ENCODE data around the gene CRTC1.

CRTC1 gene

GRCh38 chr19:18656337-18657086 lies 27.0 kb upstream of the CRTC1 start:
- no peak for DNase-seq
- Histone ChIP-seq H2AFZ (ENCODE audit: low read depth, low read length) (no peak overlapping the region), H3K4me3 (ENCODE audit: low read depth in 1 of 2, low read length in 2 of 2) (no peak overlapping the region), H3K9ac (ENCODE audit: low read depth, low read length) (no peak overlapping the region), H3K27me3 (ENCODE audit: insufficient read depth, low read length, poor library complexity) (no peaks in the 10 kb centered on the region), H3K36me3 (ENCODE audit: insufficient read depth, low read length) (peaks cover 6% of the 10 kb centered on the region), H4K20me1 (ENCODE audit: insufficient read depth, low read length) (peaks cover 84% of the 10 kb centered on the region), H3K4me1 (ENCODE audit: insufficient read depth, low read length) (no peaks in the 10 kb centered on the region), H3K9me3 (ENCODE audit: insufficient read depth, low read length, severe bottlenecking) (no peaks in the 10 kb centered on the region), H3K4me2 (ENCODE audit: insufficient read depth, low read length) (no peak overlapping the region), H3K79me2 (ENCODE audit: insufficient read depth, low read length) (peaks cover 69% of the 10 kb centered on the region), H3K27ac (ENCODE audit: low read length) (no peak overlapping the region)
- ATAC-seq (ENCODE audit: insufficient read depth, low read depth): no peak
- TF ChIP-seq EZH2 (IDR thresholded peaks at IDR 0.05; ENCODE audit: borderline replicate concordance, low read depth, low read length, severe bottlenecking): no peak
- TF ChIP-seq, protein P1, sequence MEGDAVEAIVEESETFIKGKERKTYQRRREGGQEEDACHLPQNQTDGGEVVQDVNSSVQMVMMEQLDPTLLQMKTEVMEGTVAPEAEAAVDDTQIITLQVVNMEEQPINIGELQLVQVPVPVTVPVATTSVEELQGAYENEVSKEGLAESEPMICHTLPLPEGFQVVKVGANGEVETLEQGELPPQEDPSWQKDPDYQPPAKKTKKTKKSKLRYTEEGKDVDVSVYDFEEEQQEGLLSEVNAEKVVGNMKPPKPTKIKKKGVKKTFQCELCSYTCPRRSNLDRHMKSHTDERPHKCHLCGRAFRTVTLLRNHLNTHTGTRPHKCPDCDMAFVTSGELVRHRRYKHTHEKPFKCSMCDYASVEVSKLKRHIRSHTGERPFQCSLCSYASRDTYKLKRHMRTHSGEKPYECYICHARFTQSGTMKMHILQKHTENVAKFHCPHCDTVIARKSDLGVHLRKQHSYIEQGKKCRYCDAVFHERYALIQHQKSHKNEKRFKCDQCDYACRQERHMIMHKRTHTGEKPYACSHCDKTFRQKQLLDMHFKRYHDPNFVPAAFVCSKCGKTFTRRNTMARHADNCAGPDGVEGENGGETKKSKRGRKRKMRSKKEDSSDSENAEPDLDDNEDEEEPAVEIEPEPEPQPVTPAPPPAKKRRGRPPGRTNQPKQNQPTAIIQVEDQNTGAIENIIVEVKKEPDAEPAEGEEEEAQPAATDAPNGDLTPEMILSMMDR (IDR thresholded peaks at IDR 0.05; ENCODE audit: borderline replicate concordance, extremely low read depth, low read length, poor library complexity, severe bottlenecking): no peak

GRCh38 chr19:18657590-18658365 lies 25.7 kb upstream of the CRTC1 start:
- H2AFZ ChIP-seq (ENCODE audit: low read depth, low read length): no peak overlapping the region
- no peaks in the 10 kb centered on the region for H3K9me3 ChIP-seq (ENCODE audit: insufficient read depth, low read length, severe bottlenecking)
- peaks cover 74% of the 10 kb centered on the region for H3K79me2 ChIP-seq (ENCODE audit: insufficient read depth, low read length)
- H3K4me2 ChIP-seq (ENCODE audit: insufficient read depth, low read length): no peak overlapping the region
- H4K20me1 ChIP-seq (ENCODE audit: insufficient read depth, low read length): peaks cover 86% of the 10 kb centered on the region
- no peak for ATAC-seq (ENCODE audit: insufficient read depth, low read depth)
- TF ChIP-seq, protein P1 (IDR thresholded peaks at IDR 0.05; ENCODE audit: borderline replicate concordance, extremely low read depth, low read length, poor library complexity, severe bottlenecking): no peak
- TF ChIP-seq EZH2 (IDR thresholded peaks at IDR 0.05; ENCODE audit: borderline replicate concordance, low read depth, low read length, severe bottlenecking): no peak
- no peak overlapping the region for H3K27ac ChIP-seq (ENCODE audit: low read length)
- no peak overlapping the region for H3K4me3 ChIP-seq (ENCODE audit: low read depth in 1 of 2, low read length in 2 of 2)
- H3K36me3 ChIP-seq (ENCODE audit: insufficient read depth, low read length): peaks cover 10% of the 10 kb centered on the region
- H3K27me3 ChIP-seq (ENCODE audit: insufficient read depth, low read length, poor library complexity): no peaks in the 10 kb centered on the region
- no peak for DNase-seq
- no peak overlapping the region for H3K9ac ChIP-seq (ENCODE audit: low read depth, low read length)
- H3K4me1 ChIP-seq (ENCODE audit: insufficient read depth, low read length): no peaks in the 10 kb centered on the region

DNA sequence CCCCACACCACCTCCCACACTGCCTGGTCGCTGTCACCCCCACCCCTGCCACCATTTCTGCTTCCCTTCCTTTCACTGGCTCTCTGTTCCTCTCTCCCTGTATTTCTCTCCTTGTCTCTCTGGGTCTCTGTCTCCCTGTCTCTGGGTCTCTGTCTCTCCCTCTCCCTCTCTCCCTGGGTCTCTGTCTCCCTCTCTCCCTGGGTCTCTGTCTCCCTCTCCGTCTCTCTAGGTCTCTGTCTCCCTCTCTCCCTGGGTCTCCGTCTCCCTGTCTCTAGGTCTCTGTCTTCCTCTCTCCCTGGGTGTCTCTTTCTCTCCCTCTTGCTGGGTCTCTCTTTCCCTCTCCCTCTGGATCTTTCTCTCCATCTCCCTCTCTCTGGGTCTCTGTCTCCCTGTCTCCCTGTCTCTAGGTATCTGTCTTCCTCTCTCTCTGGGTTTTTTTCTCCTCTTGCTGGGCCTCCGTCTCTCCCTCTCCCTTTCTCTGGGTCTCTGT lies 25.1 kb upstream of the CRTC1 start:
- Histone ChIP-seq H3K27me3 (ENCODE audit: insufficient read depth, low read length, poor library complexity) (no peaks in the 10 kb centered on the region), H2AFZ (ENCODE audit: low read depth, low read length) (no peak overlapping the region), H4K20me1 (ENCODE audit: insufficient read depth, low read length) (peaks cover 88% of the 10 kb centered on the region), H3K4me3 (ENCODE audit: low read depth in 1 of 2, low read length in 2 of 2) (no peak overlapping the region), H3K36me3 (ENCODE audit: insufficient read depth, low read length) (peaks cover 10% of the 10 kb centered on the region), H3K9me3 (ENCODE audit: insufficient read depth, low read length, severe bottlenecking) (no peaks in the 10 kb centered on the region), H3K4me1 (ENCODE audit: insufficient read depth, low read length) (no peaks in the 10 kb centered on the region), H3K79me2 (ENCODE audit: insufficient read depth, low read length) (peaks cover 76% of the 10 kb centered on the region), H3K27ac (ENCODE audit: low read length) (no peak overlapping the region), H3K4me2 (ENCODE audit: insufficient read depth, low read length) (no peak overlapping the region), H3K9ac (ENCODE audit: low read depth, low read length) (no peak overlapping the region)
- DNase-seq: no peak
- ATAC-seq (ENCODE audit: insufficient read depth, low read depth): no peak
- TF ChIP-seq EZH2 (IDR thresholded peaks at IDR 0.05; ENCODE audit: borderline replicate concordance, low read depth, low read length, severe bottlenecking): no peak
- TF ChIP-seq, protein P1 (IDR thresholded peaks at IDR 0.05; ENCODE audit: borderline replicate concordance, extremely low read depth, low read length, poor library complexity, severe bottlenecking): no peak
